Keratinocyte (primary cell): ENCODE data around the gene TRAF3IP1.

ENCODE experiments used
- CTCF ChIP-seq, 3 experiments: IDR thresholded peaks in 1 of 3; conservative IDR thresholded peaks in 1 of 3; optimal IDR thresholded peaks in 1 of 3; 2 replicates in 2 of 3; 3 replicates in 1 of 3; pipeline versions ENCODE3 to v1.5.1; 2011; ENCODE audit warnings: low read length in 3 of 3, mild to moderate bottlenecking in 3 of 3, moderate library complexity in 2 of 3, control low read depth in 1 of 3, inconsistent platforms in 1 of 3; ENCODE audit not compliant: insufficient read depth in 2 of 3; ENCODE audit errors: extremely low read depth in 1 of 3
- EZH2 ChIP-seq: IDR thresholded peaks from one replicate; pipeline ENCODE4 v1.6.1; 2012; ENCODE audit warnings: inconsistent platforms, mild to moderate bottlenecking, low read length, moderate library complexity

GRCh38 chr2:238325694-238326093 lies 5.4 kb downstream of the TRAF3IP1 start:
- TF ChIP-seq CTCF (optimal IDR thresholded peaks at IDR 0.05 in 1 of 3, IDR thresholded peaks at IDR 0.05 in 1 of 3, conservative IDR thresholded peaks at IDR 0.05 in 1 of 3; ENCODE audit: extremely low read depth in 1 of 3, insufficient read depth in 2 of 3, low read length in 3 of 3): no peak
- no peak for TF ChIP-seq EZH2
